Epithelial cell of umbilical artery (primary cell): ENCODE data around the gene PCMT1. TPM values are rescaled to one million over a fixed set of nuclear protein-coding genes. Genes with fewer than 3 reads are reported as not detected.

Experiments used
- total RNA-seq: library from RNA; depleted of rRNA; stranded (reverse); fragments of >200 nt; gene quantifications from 2 replicates; pipeline ENCODE4 v1.2.3, GENCODE V29; 2014

Gene PCMT1
- total RNA-seq: 141 and 216 TPM in 2 replicates

DNA sequence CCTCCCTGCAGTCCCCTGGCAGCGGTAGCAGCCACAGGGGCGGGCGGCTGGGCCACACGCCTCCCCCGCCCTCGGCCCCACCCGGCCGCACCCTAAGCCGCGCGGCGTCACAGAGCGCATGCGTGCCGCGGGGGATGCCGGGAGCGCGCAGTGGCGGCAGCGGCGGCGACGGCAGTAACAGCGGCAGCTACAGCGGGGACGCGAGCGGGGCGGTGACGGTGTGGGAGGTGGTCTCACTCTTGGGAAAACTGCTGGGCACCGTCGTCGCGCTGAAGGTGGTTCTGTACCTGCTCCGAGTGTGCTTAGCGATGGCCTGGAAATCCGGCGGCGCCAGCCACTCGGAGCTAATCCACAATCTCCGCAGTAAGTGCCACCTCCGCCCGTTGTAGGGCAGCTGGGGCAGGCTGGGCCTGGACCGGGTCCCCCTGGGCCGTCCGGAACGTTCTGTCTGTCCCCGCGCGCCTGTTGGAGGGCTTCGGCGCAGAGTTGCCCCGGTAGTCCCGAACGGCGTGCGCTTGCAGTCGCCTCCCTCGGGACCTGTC lies at the start of gene PCMT1:
TSS of gene PCMT1 (plus strand) at position 148 of the 542 bp plus-strand sequence. CDS start at position 309, 161 bp downstream.

DNA sequence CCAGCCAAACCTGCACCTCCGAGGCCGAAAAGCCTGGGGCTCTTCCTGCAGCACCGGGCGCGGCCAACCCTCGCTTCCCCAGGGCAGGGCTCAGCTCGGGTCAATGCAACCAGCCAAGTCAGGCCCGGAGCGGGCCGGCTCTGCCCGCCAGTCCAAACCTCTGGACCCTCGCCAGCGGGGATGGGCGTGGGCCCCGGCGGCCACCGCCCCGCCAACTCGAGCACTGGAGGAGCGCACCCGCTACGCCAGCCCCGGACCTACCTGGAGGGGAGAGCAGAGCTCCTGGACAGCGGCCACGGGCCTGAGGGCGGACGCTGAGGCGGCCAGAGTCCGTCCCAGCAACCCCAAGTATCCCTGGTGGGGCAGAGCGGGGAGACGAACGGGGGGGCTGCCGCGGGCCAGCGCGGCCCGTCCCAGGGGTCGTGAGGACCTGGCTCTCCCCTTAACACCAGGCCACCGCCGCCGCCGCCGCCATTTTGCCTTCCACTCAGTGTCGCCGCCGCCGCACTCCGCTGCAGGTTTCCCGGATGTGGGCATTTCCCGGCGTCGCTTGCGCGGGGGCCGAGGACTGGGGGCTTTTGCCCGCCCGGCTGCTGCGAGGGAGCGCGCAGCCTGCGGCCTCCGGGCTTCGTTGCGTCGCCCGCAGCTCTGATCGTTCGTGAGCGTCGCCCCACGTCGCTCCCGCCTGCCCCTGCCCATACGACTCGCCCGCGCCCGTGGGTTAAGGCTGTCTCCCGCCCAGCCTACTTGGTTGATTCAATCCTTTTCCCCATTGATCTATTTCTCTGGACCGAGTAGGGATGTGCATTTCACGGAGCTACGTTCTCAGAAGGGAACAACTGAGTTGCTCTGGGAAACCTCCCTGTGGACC lies 31.7 kb upstream of the PCMT1 start, which contains the start of gene LATS1:
TSS of gene LATS1 (minus strand) at position 514 of the 871 bp plus-strand sequence. CDS start 15,975 bp downstream, outside the sequence.

DNA sequence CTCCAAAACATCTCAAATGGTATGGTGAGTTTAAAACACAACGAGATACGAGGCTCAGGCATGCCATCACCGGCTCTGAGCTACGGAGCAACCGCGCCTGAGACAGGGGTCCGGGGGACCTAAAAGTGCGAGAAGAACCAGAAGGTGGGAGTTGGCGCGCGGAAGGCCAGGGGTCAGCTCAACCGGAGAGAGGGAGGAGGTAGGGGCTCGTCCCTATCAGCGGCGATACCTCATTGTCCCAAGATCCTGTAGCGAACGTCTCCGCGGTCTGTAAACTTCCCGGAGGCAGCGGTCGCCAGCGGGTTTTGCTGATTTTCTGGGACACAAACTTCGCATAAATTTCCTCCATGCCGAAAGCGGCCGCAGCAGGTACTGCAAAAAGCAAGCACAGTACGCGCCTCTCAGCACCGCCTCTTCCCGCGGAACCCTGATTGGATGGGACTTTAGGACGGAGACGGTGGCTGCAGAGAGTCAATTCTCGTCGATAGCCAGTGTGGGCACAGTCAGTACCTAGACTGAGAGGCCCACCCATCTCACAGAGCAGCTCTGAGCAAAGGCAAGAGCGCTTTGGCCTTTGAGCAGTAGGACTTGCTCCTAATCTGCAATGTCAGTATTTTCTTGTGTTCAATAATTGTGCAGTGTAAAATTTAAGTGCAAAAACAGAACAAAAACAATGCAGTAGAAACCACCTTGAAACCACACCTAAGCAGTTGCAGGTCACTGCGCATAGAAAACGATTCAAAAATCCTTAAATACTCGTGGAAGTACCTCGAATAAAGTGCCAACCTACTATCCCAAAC lies 3.2 kb upstream of the PCMT1 start, which contains the start of gene NUP43:
TSS of gene NUP43 (minus strand) at position 383 of the 800 bp plus-strand sequence. CDS start at position 349, 34 bp downstream.

Other genes with a start within 250 kb of the PCMT1 start
- gene PPIL4, start 203.7 kb upstream of the PCMT1 start, total RNA-seq: 29.6 and 33.0 TPM in 2 replicates
- 39.6 and 59.3 TPM in 2 replicates for gene GINM1, start 183.4 kb upstream of the PCMT1 start, total RNA-seq
- 28.9 and 40.4 TPM in 2 replicates for gene KATNA1, start 101.0 kb upstream of the PCMT1 start, total RNA-seq
- 5.8 and 6.7 TPM in 2 replicates for gene LATS1, start 31.6 kb upstream of the PCMT1 start, total RNA-seq
- 24.0 and 70.7 TPM in 2 replicates for gene NUP43, start 3.2 kb upstream of the PCMT1 start, total RNA-seq
- 24.7 and 36.2 TPM in 2 replicates for gene LRP11, start 114.6 kb downstream of the PCMT1 start, total RNA-seq
- 0.46 TPM in 1 of 2 replicates, not detected in the other for gene RAET1E, start 148.4 kb downstream of the PCMT1 start, total RNA-seq
- gene RAET1G, start 173.4 kb downstream of the PCMT1 start, total RNA-seq: 0.30 TPM in 1 of 2 replicates, not detected in the other
- 6.8 and 9.6 TPM in 2 replicates for gene ULBP2, start 192.3 kb downstream of the PCMT1 start, total RNA-seq
- under 0.01 and 0.46 TPM in 2 replicates for gene ULBP1, start 214.2 kb downstream of the PCMT1 start, total RNA-seq